Esophagus muscularis mucosa (tissue), 4 donors: ENCODE data around the gene NTSR1. TPM values are rescaled to one million over a fixed set of nuclear protein-coding genes. Genes with fewer than 3 reads are reported as not detected.

Experiments used
- DNase-seq: peaks from one replicate; pipeline ENCODE4 v3.0.0-alpha.2; 2017; ENCODE audit errors: extremely low spot score
- H3K27ac ChIP-seq, 4 donors: fragments of 200-600 bp; sonication (generic); replicated peaks in 1 of 4; 1 replicate in 3 of 4; 2 replicates in 1 of 4; pipeline ENCODE4 v1.5.1; 2016 to 2019; ENCODE audit warnings: mild to moderate bottlenecking in 1 of 4
- H3K27me3 ChIP-seq, 4 donors: fragments of 200-600 bp; sonication (generic); one replicate each; pipeline versions ENCODE4 v1.5.1 to v1.6.0; 2016 to 2019
- H3K36me3 ChIP-seq, 4 donors: fragments of 200-600 bp; sonication (generic); one replicate each; pipeline ENCODE4 v1.5.1; 2016 to 2019
- H3K4me1 ChIP-seq, 4 donors: fragments of 200-600 bp; sonication (generic); one replicate each; pipeline ENCODE4 v1.5.1; 2016 to 2019
- H3K4me3 ChIP-seq, 4 donors: fragments of 200-600 bp; sonication (generic); 1 replicate in 2 of 4; 2 replicates in 2 of 4; pipeline ENCODE4 v1.5.1; 2016 to 2019; ENCODE audit warnings: mild to moderate bottlenecking in 4 of 4, moderate library complexity in 1 of 4
- H3K9me3 ChIP-seq, 4 donors: fragments of 200-600 bp; sonication (generic); 1 replicate in 3 of 4; 2 replicates in 1 of 4; pipeline ENCODE4 v1.5.1; 2016 to 2019
- EP300 ChIP-seq: sonication (generic); formaldehyde crosslinking; IDR thresholded peaks from one replicate; pipeline ENCODE4 v1.6.1; 2017; ENCODE audit warnings: antibody characterized with exemption
- POLR2A ChIP-seq: fragments of 450-650 bp; IDR thresholded peaks from one replicate; pipeline ENCODE4 v1.6.1; 2017; ENCODE audit warnings: antibody characterized with exemption, moderate library complexity, mild to moderate bottlenecking, low read depth
- POLR2AphosphoS5 ChIP-seq, 2 donors: sonication (generic); formaldehyde crosslinking; IDR thresholded peaks; one replicate each; pipeline ENCODE4 v1.6.1; 2017; ENCODE audit warnings: antibody characterized with exemption in 2 of 2
- WGBS: methylation state at CpG from one replicate; pipeline ENCODE4 v1.1.5; 2018; 5-methylcytosine and 5-hydroxymethylcytosine counted together
- intact Hi-C: fragments of 100-400 bp; cut with DNase I; formaldehyde crosslinking; loops from one replicate; pipeline ENCODE4 v1.15.1; 2023
- total RNA-seq, 4 donors: library from RNA; depleted of rRNA; stranded (reverse); fragments of >200 nt; gene quantifications; one replicate each; pipeline versions ENCODE4 v1.1.0 to v1.2.1, GENCODE V29; 2016
- TF ChIP-seq, protein P1 (sequence below), 3 experiments: fragments of 200-600 bp in 2 of 3; fragments of 450-650 bp in 1 of 3; sonication (generic) in 2 of 3; IDR thresholded peaks; one replicate each; pipeline ENCODE4 v1.5.1; 2017 to 2019; ENCODE audit warnings: antibody characterized with exemption in 3 of 3, mild to moderate bottlenecking in 2 of 3, moderate library complexity in 1 of 3

Gene NTSR1
- total RNA-seq, 4 donors from 2014 or later: 0.42 to 1.6 (median 0.80) TPM

DNA sequence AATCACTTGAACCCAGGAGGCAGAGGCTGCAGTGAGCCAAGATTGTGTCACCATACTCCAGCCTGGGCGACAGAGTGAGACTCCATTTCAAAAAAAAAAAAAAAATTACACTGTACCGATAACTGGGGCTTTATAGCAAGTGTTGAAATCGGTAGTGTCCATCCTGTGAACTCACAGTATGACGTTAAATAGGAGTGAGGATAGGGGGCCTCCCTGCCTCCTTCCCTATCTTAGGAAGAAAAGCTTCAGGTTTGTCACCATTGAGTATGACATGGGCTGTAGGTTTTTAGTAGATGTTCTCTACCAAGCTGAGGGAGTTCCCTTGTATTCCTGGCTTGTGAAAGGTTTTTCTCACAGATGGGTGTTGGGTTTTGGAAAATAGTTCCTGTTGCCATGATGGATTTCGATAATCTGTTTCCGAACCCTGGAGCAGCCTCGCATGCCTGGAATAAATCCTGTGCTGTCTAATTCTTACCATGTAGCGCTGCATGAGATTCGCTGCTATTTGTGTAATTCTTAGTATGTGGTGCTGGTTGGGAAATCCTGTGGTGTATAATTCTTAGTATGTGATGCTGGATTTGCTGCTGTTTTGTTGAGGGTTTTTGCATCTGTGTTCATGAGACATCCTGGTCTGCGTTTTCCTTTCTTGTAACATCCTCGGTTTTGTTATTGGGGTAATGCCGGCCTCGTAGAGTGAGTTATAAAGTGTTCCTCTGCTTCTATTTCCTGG, 23.6 kb downstream of the NTSR1 start:
- 79% methylated on average over 13 of the region's 13 CpGs for WGBS
- peaks cover 0 to 66% (median 0%) of the 10 kb centered on the region in 4 donors for H3K27me3 ChIP-seq

DNA sequence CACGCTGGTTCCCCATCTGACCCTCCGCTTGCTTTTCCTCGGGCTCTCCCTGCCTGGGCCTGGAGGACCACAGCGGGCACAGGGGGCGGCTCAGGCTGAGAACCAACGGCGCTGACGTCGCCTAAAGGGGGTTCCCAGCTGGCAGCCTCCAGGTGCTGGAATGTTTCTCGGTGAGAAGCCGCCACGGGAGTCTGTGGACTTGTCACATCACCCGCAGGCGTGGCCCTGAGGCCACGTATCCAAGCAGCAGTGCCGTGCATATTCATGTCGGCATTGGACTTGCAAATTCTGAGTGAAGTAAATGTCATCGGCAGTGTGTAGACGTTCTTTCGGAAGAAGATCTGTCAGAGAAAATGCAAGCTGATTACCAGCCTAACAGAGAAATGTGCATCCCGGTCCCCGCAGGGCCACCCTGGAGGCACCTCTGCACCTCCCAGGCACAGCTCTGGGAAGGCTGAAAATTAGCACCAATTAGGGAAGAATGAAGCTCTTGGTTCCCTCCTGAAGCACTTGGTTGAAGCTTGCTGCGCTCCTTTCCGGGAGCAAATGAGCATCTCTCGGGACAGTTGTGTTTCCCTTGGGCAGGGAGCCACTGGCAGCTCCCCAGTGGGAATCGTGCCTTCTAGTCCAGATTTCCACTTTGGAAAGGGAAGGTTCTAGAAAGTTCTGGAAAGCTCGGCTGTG, 24.3 kb downstream of the NTSR1 start:
- peaks cover 0 to 66% (median 0%) of the 10 kb centered on the region in 4 donors for H3K27me3 ChIP-seq
- intact Hi-C loops: no loop called here
- WGBS: 86% methylated on average over 16 of the region's 27 CpGs

More for the DNA sequence above, 23.6 kb downstream of the NTSR1 start:
- TF ChIP-seq POLR2A (no peak), POLR2AphosphoS5 (IDR thresholded peaks at IDR 0.05) (no peak)
- H3K9me3 ChIP-seq: no peaks in the 10 kb centered on the region
- no peaks in the 10 kb centered on the region for H3K36me3 ChIP-seq
- intact Hi-C loops: no loop called here
- H3K27ac ChIP-seq: no peak overlapping the region
- no peak overlapping the region for H3K4me3 ChIP-seq
- peaks cover 0 to 7% (median 0%) of the 10 kb centered on the region in 4 donors for H3K4me1 ChIP-seq
- no peak for DNase-seq

DNA sequence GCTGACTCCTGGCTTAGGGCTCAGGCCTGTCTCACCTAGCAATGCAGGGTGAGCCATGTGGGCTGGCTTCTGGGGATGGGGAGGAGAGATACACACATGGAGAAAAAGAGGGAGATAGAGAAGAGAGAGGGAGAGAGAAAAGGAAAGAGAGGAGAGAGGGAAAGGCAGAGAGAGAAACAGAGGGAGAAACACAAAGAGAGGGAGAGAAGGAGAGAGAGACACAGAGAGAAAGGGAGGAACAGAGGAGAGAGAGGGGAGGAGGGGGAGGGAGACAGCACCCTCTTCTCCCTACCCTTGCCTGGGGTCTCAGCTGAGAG, 24.8 kb downstream of the NTSR1 start:
- H3K36me3 ChIP-seq: no peaks in the 10 kb centered on the region
- DNase-seq: no peak
- TF ChIP-seq, protein P1, sequence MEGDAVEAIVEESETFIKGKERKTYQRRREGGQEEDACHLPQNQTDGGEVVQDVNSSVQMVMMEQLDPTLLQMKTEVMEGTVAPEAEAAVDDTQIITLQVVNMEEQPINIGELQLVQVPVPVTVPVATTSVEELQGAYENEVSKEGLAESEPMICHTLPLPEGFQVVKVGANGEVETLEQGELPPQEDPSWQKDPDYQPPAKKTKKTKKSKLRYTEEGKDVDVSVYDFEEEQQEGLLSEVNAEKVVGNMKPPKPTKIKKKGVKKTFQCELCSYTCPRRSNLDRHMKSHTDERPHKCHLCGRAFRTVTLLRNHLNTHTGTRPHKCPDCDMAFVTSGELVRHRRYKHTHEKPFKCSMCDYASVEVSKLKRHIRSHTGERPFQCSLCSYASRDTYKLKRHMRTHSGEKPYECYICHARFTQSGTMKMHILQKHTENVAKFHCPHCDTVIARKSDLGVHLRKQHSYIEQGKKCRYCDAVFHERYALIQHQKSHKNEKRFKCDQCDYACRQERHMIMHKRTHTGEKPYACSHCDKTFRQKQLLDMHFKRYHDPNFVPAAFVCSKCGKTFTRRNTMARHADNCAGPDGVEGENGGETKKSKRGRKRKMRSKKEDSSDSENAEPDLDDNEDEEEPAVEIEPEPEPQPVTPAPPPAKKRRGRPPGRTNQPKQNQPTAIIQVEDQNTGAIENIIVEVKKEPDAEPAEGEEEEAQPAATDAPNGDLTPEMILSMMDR (IDR thresholded peaks at IDR 0.05): no peak
- TF ChIP-seq POLR2AphosphoS5 (IDR thresholded peaks at IDR 0.05) (no peak), EP300 (no peak), POLR2A (no peak)
- H3K4me3 ChIP-seq: no peak overlapping the region
- H3K27me3 ChIP-seq: peaks cover 0 to 66% (median 0%) of the 10 kb centered on the region in 4 donors
- no peak overlapping the region for H3K27ac ChIP-seq
- no peaks in the 10 kb centered on the region for H3K9me3 ChIP-seq
- H3K4me1 ChIP-seq: peaks cover 0 to 7% (median 0%) of the 10 kb centered on the region in 4 donors
- intact Hi-C loops: no loop called here

More for the DNA sequence above, 24.3 kb downstream of the NTSR1 start:
- H3K4me1 ChIP-seq: peaks cover 0 to 7% (median 0%) of the 10 kb centered on the region in 4 donors
- no peak overlapping the region for H3K4me3 ChIP-seq
- H3K9me3 ChIP-seq: no peaks in the 10 kb centered on the region
- TF ChIP-seq POLR2AphosphoS5 (IDR thresholded peaks at IDR 0.05): no peak
- no peak for TF ChIP-seq EP300
- TF ChIP-seq, protein P1 (IDR thresholded peaks at IDR 0.05): no peak
- no peak for TF ChIP-seq POLR2A
- DNase-seq: no peak
- H3K36me3 ChIP-seq: no peaks in the 10 kb centered on the region
- no peak overlapping the region for H3K27ac ChIP-seq

DNA sequence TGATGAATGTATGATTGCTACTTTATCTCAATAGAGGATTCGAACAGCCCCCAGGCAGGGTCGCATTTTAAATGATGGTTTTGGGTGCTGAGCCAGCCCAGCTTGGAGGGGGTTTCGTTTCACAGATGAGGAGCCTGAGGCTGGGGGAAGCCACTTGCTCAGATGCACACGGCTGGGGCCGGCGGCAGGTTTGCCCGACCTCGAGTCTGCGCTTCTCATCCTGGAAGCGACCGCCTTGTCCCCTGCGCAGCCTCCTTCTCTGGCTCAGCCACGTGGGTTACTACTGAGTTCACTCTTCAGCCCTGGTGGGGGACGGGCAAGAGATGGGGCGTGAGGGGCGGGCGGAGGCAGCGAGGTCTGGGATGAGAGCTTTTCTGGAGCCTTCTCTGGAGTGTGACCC, 25.3 kb downstream of the NTSR1 start:
- H3K4me3 ChIP-seq: no peak overlapping the region
- peaks cover 0 to 66% (median 0%) of the 10 kb centered on the region in 4 donors for H3K27me3 ChIP-seq
- WGBS: 82% methylated on average over 17 of the region's 18 CpGs
- DNase-seq: no peak
- H3K27ac ChIP-seq: no peak overlapping the region
- no peaks in the 10 kb centered on the region for H3K36me3 ChIP-seq
- peaks cover 0 to 4% (median 0%) of the 10 kb centered on the region in 4 donors for H3K4me1 ChIP-seq
- TF ChIP-seq, protein P1 (IDR thresholded peaks at IDR 0.05): no peak
- TF ChIP-seq POLR2AphosphoS5 (IDR thresholded peaks at IDR 0.05) (no peak), POLR2A (no peak), EP300 (no peak)
- intact Hi-C loops: no loop called here
- no peaks in the 10 kb centered on the region for H3K9me3 ChIP-seq

DNA sequence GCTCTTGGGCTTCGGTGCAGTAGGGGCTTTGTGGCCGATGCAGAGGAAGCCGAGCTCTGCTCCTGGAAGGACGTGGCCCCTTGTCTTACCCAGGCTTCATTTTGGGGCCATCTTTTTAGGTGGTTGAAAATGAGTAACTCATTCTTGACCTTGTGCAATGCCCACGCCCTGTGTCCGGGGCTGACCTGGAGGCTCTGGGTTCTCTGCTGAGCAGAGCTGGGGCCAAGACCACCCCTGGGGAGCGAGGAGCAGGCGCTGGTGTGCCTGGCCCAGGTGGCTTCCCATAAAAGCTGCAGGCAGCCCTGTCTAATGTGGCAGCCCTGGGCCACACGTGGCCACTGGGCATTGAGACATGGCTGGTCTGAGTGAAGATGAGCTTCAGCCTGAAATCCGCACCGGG, 25.7 kb downstream of the NTSR1 start:
- TF ChIP-seq, protein P1 (IDR thresholded peaks at IDR 0.05): no peak
- TF ChIP-seq POLR2A: no peak
- TF ChIP-seq EP300: no peak
- no peak for TF ChIP-seq POLR2AphosphoS5 (IDR thresholded peaks at IDR 0.05)
- 77% methylated on average over 9 of the region's 11 CpGs for WGBS
- Histone ChIP-seq H3K4me1 (peaks cover 0 to 6% (median 0%) of the 10 kb centered on the region in 4 donors), H3K36me3 (no peaks in the 10 kb centered on the region), H3K4me3 (no peak overlapping the region), H3K27ac (no peak overlapping the region), H3K9me3 (no peaks in the 10 kb centered on the region), H3K27me3 (peaks cover 0 to 66% (median 0%) of the 10 kb centered on the region in 4 donors)
- intact Hi-C loops: no loop called here
- no peak for DNase-seq
